SK-N-SH treated with all-trans-retinoic acid at 6 μM for 48 hours (cell line): ENCODE data around the gene BHMT.

Source experiments
- ATAC-seq: fragments of 200-7000 bp; cut with Tn5 transposase; 3 replicates; pipeline ENCODE4 v1.9.1; 2020; ENCODE audit warnings: mild to moderate bottlenecking, moderate library complexity
- ARNTL ChIP-seq: fragments of 450-650 bp; formaldehyde crosslinking; IDR thresholded peaks from 2 replicates; pipeline ENCODE4 v1.5.0; 2020; ENCODE audit warnings: low read depth, mild to moderate bottlenecking, moderate library complexity, borderline replicate concordance
- CREB5 ChIP-seq: fragments of 250-450 bp; sonication (Bioruptor Pico); IDR thresholded peaks from 2 replicates; pipeline ENCODE4 v1.5.1; 2020; ENCODE audit warnings: low read depth, mild to moderate bottlenecking, moderate library complexity
- CSDC2 ChIP-seq: fragments of 250-450 bp; sonication (Bioruptor Pico); IDR thresholded peaks from 2 replicates; pipeline ENCODE4 v1.5.0; 2020; ENCODE audit warnings: mild to moderate bottlenecking, moderate library complexity
- ISL1 ChIP-seq: fragments of 250-450 bp; sonication (Bioruptor Pico); IDR thresholded peaks from 2 replicates; pipeline ENCODE4 v2.1.2; 2022; ENCODE audit warnings: mild to moderate bottlenecking, moderate library complexity
- OSR1 ChIP-seq: fragments of 250-450 bp; sonication (Bioruptor Pico); IDR thresholded peaks from 2 replicates; pipeline ENCODE4 v1.8.0; 2022; ENCODE audit warnings: moderate library complexity, mild to moderate bottlenecking, inconsistent platforms
- POU6F1 ChIP-seq: fragments of 250-450 bp; sonication (Bioruptor Pico); IDR thresholded peaks from 2 replicates; pipeline ENCODE4 v1.8.0; 2021; ENCODE audit warnings: low read depth, mild to moderate bottlenecking, moderate library complexity, borderline replicate concordance
- RARB ChIP-seq: fragments of 250-450 bp; sonication (Bioruptor Pico); IDR thresholded peaks from 2 replicates; pipeline ENCODE4 v1.8.0; 2021; ENCODE audit warnings: mild to moderate bottlenecking, moderate library complexity
- SNAI2 ChIP-seq: fragments of 250-450 bp; sonication (Bioruptor Pico); IDR thresholded peaks from 2 replicates; pipeline ENCODE4 v1.5.0; 2020; ENCODE audit warnings: mild to moderate bottlenecking, moderate library complexity
- TCF4 ChIP-seq: fragments of 250-450 bp; sonication (Bioruptor Pico); IDR thresholded peaks from 2 replicates; pipeline ENCODE4 v1.8.0; 2021; ENCODE audit warnings: mild to moderate bottlenecking, moderate library complexity, borderline replicate concordance
- TOX ChIP-seq: fragments of 250-450 bp; sonication (Bioruptor Pico); IDR thresholded peaks from 2 replicates; pipeline ENCODE4 v1.8.0; 2021; ENCODE audit warnings: mild to moderate bottlenecking, moderate library complexity, borderline replicate concordance
- ZFP3 ChIP-seq: fragments of 250-450 bp; sonication (Bioruptor Pico); IDR thresholded peaks from 2 replicates; pipeline ENCODE4 v1.5.0; 2020; ENCODE audit warnings: mild to moderate bottlenecking, moderate library complexity
- ZFP30 ChIP-seq: fragments of 450-650 bp; formaldehyde crosslinking; IDR thresholded peaks from 2 replicates; pipeline ENCODE4 v1.5.0; 2022; ENCODE audit warnings: mild to moderate bottlenecking, moderate library complexity
- ZNF8 ChIP-seq: fragments of 450-650 bp; formaldehyde crosslinking; IDR thresholded peaks from 2 replicates; pipeline ENCODE4 v1.5.0; 2020; ENCODE audit warnings: mild to moderate bottlenecking, moderate library complexity
- TF ChIP-seq, protein P1 (sequence below): fragments of 250-450 bp; sonication (Bioruptor Pico); IDR thresholded peaks from 2 replicates; pipeline ENCODE4 v1.8.0; 2020; ENCODE audit warnings: mild to moderate bottlenecking, moderate library complexity, borderline replicate concordance
- TF ChIP-seq, protein P2 (sequence below): fragments of 250-450 bp; sonication (Bioruptor Pico); IDR thresholded peaks from 2 replicates; pipeline ENCODE4 v1.5.0; 2020; ENCODE audit warnings: mild to moderate bottlenecking, moderate library complexity
- TF ChIP-seq, protein P3 (sequence below): fragments of 250-450 bp; sonication (Bioruptor Pico); IDR thresholded peaks from 2 replicates; pipeline ENCODE4 v1.5.1; 2021; ENCODE audit warnings: mild to moderate bottlenecking, moderate library complexity

The BHMT gene

GRCh38 chr5:79143684-79144379 lies 32.2 kb downstream of the BHMT start:
- TF ChIP-seq, protein P1, sequence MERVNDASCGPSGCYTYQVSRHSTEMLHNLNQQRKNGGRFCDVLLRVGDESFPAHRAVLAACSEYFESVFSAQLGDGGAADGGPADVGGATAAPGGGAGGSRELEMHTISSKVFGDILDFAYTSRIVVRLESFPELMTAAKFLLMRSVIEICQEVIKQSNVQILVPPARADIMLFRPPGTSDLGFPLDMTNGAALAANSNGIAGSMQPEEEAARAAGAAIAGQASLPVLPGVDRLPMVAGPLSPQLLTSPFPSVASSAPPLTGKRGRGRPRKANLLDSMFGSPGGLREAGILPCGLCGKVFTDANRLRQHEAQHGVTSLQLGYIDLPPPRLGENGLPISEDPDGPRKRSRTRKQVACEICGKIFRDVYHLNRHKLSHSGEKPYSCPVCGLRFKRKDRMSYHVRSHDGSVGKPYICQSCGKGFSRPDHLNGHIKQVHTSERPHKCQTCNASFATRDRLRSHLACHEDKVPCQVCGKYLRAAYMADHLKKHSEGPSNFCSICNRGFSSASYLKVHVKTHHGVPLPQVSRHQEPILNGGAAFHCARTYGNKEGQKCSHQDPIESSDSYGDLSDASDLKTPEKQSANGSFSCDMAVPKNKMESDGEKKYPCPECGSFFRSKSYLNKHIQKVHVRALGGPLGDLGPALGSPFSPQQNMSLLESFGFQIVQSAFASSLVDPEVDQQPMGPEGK, result no peak
- TF ChIP-seq TCF4 (no peak), ISL1 (CRISPR knock-in tag) (peak; percentile 44; the same call in 1 of the 2 replicates), CSDC2 (CRISPR knock-in tag) (no peak)
- no peak; the same call in 2 of the 3 replicates for ATAC-seq

DNA sequence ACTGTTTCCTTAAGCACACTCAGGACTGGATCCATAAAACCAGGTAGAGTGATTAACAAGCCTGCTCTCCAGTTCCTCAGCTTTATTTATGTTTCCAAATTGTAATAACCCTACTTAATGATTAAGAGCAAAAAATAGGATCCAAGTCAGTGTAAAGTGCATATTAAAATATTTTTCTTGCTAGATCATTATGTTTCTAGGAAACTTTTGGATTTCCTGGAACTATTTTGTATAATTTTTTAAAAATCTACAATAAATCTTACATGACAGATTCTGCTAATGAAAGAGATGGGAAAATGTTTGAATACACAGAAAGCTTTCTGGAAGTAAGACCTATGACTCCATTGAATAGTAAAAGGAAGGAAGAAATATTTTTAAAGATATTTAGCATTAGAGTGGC lies 35.5 kb downstream of the BHMT start:
- no peak for ATAC-seq
- TF ChIP-seq POU6F1, result no peak
- no peak for TF ChIP-seq ARNTL
- TF ChIP-seq, protein P1, result no peak
- TF ChIP-seq OSR1 (CRISPR knock-in tag), result no peak
- peak; percentile 99 for TF ChIP-seq ISL1 (CRISPR knock-in tag)
- TF ChIP-seq RARB (CRISPR knock-in tag), result no peak
- TF ChIP-seq, protein P2, sequence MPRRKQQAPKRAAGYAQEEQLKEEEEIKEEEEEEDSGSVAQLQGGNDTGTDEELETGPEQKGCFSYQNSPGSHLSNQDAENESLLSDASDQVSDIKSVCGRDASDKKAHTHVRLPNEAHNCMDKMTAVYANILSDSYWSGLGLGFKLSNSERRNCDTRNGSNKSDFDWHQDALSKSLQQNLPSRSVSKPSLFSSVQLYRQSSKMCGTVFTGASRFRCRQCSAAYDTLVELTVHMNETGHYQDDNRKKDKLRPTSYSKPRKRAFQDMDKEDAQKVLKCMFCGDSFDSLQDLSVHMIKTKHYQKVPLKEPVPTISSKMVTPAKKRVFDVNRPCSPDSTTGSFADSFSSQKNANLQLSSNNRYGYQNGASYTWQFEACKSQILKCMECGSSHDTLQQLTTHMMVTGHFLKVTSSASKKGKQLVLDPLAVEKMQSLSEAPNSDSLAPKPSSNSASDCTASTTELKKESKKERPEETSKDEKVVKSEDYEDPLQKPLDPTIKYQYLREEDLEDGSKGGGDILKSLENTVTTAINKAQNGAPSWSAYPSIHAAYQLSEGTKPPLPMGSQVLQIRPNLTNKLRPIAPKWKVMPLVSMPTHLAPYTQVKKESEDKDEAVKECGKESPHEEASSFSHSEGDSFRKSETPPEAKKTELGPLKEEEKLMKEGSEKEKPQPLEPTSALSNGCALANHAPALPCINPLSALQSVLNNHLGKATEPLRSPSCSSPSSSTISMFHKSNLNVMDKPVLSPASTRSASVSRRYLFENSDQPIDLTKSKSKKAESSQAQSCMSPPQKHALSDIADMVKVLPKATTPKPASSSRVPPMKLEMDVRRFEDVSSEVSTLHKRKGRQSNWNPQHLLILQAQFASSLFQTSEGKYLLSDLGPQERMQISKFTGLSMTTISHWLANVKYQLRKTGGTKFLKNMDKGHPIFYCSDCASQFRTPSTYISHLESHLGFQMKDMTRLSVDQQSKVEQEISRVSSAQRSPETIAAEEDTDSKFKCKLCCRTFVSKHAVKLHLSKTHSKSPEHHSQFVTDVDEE (CRISPR knock-in tag), result no peak
- TF ChIP-seq ZNF8 (CRISPR knock-in tag), result no peak
- no peak for TF ChIP-seq ZFP3 (CRISPR knock-in tag)
- no peak for TF ChIP-seq TCF4
- TF ChIP-seq CSDC2 (CRISPR knock-in tag), result no peak
- peak; percentile 75; the same call in 1 of the 2 replicates for TF ChIP-seq CREB5 (CRISPR knock-in tag)
- TF ChIP-seq, all 23 proteins: peak for 2

GRCh38 chr5:79149433-79149832 lies 37.8 kb downstream of the BHMT start:
- no peak for TF ChIP-seq SNAI2 (CRISPR knock-in tag)
- TF ChIP-seq CREB5 (CRISPR knock-in tag), result peak; percentile 76
- no peak for TF ChIP-seq ARNTL
- peak; percentile 89 for TF ChIP-seq ISL1 (CRISPR knock-in tag)
- no peak for TF ChIP-seq TOX (CRISPR knock-in tag)
- TF ChIP-seq, protein P3, sequence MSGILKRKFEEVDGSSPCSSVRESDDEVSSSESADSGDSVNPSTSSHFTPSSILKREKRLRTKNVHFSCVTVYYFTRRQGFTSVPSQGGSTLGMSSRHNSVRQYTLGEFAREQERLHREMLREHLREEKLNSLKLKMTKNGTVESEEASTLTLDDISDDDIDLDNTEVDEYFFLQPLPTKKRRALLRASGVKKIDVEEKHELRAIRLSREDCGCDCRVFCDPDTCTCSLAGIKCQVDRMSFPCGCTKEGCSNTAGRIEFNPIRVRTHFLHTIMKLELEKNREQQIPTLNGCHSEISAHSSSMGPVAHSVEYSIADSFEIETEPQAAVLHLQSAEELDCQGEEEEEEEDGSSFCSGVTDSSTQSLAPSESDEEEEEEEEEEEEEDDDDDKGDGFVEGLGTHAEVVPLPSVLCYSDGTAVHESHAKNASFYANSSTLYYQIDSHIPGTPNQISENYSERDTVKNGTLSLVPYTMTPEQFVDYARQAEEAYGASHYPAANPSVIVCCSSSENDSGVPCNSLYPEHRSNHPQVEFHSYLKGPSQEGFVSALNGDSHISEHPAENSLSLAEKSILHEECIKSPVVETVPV, result no peak
- no peak for TF ChIP-seq OSR1 (CRISPR knock-in tag)
- no peak for TF ChIP-seq ZFP30
- ATAC-seq, result no peak
